GM19468 (cell line): ENCODE data around the gene EXOC4.

ENCODE experiments used
- ATAC-seq: cut with Tn5 transposase; IDR thresholded peaks from one replicate; pipeline ENCODE4 v1.9.1; 2021; ENCODE audit warnings: mild to moderate bottlenecking, moderate library complexity, moderate number of reproducible peaks; ENCODE audit not compliant: unreplicated experiment; ENCODE audit errors: extremely low read depth

EXOC4 gene

GRCh38 chr7:133723044-133723443 is 470.2 kb downstream of the EXOC4 start:
- no peak for ATAC-seq

- ATAC-seq, result no peak
These were observed 471.3 kb downstream of the EXOC4 start for GRCh38 chr7:133724148-133724547.

DNA sequence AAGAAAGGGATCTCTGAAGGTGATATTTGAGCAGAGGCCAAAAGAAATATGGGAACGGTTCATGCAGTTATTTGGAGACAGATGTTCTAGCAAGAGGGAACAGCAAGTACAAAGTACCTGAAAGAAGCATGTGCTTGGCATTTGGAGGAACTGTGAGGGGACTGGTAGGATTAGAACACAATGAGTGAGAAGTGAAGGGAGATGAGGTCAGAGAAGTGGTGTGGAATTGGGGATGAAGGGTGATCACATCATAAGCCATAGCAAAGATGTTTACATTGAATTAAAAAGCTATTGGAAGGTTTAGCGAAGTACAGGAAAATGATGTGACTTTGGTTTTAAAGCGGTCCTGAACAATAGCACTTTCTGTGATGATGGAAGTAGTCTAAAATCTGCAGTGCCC is 471.8 kb downstream of the EXOC4 start:
- ATAC-seq, result no peak

GRCh38 chr7:133727476-133728214 is 474.8 kb downstream of the EXOC4 start:
- ATAC-seq, result no peak

DNA sequence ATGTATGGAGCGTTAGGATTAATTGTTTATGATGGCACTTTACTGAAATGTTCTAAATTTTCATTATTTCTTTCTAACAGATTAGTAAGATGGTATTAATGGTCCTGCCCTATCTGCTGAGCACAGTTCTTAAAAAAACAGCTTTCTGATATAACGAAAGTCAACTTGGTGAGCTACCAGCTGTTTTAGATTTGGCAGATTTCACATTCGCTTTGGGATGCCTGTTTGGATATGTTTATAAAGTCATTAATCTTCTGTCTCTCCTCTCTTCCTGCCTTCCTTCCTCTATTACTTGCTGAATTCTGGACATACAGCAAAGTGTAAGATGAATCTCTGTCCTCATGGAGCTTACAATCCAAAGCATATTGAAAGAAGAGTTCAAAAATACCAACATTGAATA is 477.5 kb downstream of the EXOC4 start:
- no peak for ATAC-seq

GRCh38 chr7:133733401-133733800 is 480.5 kb downstream of the EXOC4 start:
- no peak for ATAC-seq

GRCh38 chr7:133735222-133735621 is 482.3 kb downstream of the EXOC4 start:
- no peak for ATAC-seq

- no peak for ATAC-seq
These were observed 486.9 kb downstream of the EXOC4 start for GRCh38 chr7:133739817-133740216.

GRCh38 chr7:133741078-133741477 is 488.2 kb downstream of the EXOC4 start:
- no peak for ATAC-seq

DNA sequence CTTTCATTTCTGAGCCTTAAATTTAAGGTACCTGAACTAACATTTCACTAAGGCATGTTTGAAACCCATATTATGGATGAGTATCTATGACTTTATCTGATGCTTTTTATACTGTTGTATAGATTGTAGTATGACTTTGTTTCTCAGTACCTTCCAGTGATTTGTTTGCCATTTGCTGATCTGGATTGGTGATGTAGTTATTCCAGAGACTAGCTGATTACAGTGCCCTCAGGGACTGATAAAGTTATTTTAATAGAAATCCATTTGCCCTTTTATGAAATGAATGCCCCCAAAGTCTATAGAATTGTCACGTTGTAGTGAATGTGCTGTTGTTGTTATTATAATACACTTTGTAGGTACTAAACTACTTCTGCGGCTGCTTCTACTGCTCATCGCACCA is 488.8 kb downstream of the EXOC4 start:
- no peak for ATAC-seq

GRCh38 chr7:133742709-133743538 is 490.0 kb downstream of the EXOC4 start:
- ATAC-seq, result no peak

DNA sequence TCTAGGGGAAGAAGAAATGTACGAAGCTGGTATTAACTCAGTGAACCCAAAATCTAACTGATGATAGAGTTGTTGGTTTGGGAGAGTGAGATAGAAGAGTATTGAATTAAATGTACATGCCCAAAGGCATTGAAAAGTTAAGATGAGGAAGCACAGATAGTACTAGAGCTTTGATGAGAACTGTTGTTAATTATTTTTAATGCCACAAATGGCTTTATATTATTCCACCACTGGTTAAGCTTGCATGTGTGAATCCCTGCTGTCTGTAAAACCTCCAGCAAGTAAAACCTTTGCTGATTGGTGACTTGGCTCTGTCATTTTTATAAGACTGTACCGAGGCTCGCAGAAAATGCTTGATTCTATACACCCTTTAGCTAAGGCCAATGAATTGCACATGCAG is 491.6 kb downstream of the EXOC4 start:
- ATAC-seq, result no peak

- ATAC-seq, result no peak
These were observed 493.4 kb downstream of the EXOC4 start for GRCh38 chr7:133746305-133746704.

- ATAC-seq, result no peak
These were observed 494.0 kb downstream of the EXOC4 start for GRCh38 chr7:133746847-133747246.

GRCh38 chr7:133748443-133749407 is 495.8 kb downstream of the EXOC4 start:
- no peak for ATAC-seq

DNA sequence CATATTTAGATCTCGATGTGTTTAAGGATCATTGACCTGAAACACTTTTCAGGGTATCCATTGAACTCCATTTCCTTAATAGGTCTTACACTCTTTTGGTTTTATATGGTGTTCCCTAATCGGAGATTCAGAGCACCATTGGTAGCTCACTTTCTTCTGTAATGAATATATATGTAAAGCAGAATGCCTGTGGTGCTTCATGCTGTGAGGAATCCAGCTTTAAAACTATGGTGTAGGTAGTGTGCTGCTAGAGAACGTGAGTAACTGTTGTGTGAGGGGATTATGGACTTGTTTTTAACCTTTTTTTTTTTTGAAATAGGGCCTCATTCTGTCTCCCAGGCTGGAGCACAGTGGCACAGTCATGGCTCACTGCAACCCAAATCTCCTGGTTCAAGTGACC is 497.4 kb downstream of the EXOC4 start:
- no peak for ATAC-seq

- no peak for ATAC-seq
These were observed 498.2 kb downstream of the EXOC4 start for GRCh38 chr7:133751079-133751478.

DNA sequence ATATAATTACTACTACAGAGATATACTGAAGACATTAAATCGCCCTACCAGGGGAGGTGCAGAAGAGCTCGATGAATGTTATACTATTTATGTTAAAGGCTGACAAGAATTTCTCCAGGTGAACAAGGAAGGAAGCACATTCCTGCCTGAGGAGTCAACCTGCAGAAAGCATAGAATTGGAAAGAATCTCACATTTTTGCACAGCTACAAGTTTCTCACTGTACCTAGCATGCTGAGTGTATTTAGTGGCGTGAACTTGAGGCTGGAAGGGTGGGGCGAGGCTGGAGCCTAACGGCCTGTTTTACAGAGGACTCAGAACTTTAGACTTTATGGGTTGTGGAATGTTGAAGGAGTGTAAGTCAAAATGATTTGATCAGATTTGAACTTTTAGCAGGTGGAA is 500.6 kb downstream of the EXOC4 start:
- ATAC-seq, result no peak

DNA sequence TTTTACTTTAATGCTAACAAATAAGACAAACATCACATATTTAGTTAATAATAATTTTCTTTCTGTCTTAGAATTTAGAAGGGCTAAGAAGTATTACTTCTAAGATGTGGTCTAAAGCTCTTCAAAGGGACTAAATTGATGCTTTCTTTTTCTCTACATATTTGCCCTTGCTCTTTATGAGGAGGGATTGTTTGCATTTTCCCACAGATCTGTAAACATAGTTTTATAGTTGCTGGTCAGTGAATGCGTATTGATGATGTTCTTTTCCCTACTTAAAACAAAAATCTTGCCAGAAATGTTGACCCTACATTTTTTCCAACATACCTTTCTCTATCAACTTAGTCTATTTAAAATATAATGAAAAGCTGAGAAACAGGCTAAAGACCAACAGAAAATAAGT is 501.8 kb downstream of the EXOC4 start:
- ATAC-seq, result no peak

DNA sequence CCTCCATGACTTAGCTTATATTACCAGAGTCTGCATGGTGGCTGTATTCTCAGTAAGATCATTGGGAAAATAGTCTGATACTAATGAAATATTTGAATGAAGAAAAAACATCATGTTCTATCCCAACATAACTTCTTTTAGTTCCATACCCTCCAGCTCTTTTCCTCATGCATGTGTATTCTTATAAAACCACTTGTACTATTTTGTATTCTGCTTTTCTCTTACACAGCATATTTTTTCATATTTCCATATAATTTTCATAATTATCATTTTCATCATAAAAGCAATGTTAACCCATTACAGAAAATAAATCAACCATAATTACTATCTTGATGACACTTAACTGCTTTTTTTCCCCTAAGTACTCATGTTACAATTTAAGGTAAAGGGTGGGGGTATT is 503.0 kb downstream of the EXOC4 start:
- no peak for ATAC-seq

DNA sequence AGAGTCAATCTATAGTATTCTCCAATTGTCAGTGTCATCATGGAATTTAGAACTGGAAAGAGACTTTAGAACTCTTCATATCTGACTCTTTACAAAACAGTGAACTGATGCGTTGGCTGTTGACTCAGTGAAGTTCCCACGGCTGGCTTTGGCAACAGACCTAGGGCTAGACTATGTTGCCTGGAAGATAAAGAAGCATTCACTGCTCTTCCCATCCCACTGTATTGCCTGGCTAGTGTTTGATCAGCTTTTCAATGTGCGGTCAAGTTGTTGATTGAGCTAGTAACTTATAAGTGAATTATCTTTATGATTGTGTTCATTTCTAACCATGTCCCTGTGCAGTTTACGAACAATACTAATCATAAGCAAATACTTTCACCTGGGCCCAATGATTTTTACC is 508.6 kb downstream of the EXOC4 start:
- no peak for ATAC-seq
